Activated naive CD8-positive, alpha-beta T cell (primary cell): ENCODE data around the gene FRMD4A.

Source experiments
- H3K27ac Mint-ChIP-seq: one replicate; pipeline ENCODE4 v1.8.0; 2021; ENCODE audit warnings: mixed read lengths
- H3K27me3 Mint-ChIP-seq: one replicate; pipeline ENCODE4 v1.8.0; 2021; ENCODE audit warnings: mixed read lengths
- H3K36me3 Mint-ChIP-seq: one replicate; pipeline ENCODE4 v1.8.0; 2021; ENCODE audit warnings: mixed read lengths
- H3K4me1 Mint-ChIP-seq: one replicate; pipeline ENCODE4 v1.8.0; 2021; ENCODE audit warnings: low read depth, mixed read lengths
- H3K4me3 Mint-ChIP-seq: one replicate; pipeline ENCODE4 v1.8.0; 2021; ENCODE audit warnings: mild to moderate bottlenecking, mixed read lengths
- H3K9me3 Mint-ChIP-seq: one replicate; pipeline ENCODE4 v1.8.0; 2021; ENCODE audit warnings: low read depth, mixed read lengths

Gene FRMD4A

GRCh38 chr10:13701157-13701919 lies 629.4 kb downstream of the FRMD4A start:
- Mint-ChIP-seq H3K27me3 (peaks cover 21% of the 10 kb centered on the region), H3K27ac (no peak overlapping the region), H3K4me3 (no peak overlapping the region), H3K36me3 (no peaks in the 10 kb centered on the region), H3K9me3 (no peaks in the 10 kb centered on the region), H3K4me1 (no peaks in the 10 kb centered on the region)

DNA sequence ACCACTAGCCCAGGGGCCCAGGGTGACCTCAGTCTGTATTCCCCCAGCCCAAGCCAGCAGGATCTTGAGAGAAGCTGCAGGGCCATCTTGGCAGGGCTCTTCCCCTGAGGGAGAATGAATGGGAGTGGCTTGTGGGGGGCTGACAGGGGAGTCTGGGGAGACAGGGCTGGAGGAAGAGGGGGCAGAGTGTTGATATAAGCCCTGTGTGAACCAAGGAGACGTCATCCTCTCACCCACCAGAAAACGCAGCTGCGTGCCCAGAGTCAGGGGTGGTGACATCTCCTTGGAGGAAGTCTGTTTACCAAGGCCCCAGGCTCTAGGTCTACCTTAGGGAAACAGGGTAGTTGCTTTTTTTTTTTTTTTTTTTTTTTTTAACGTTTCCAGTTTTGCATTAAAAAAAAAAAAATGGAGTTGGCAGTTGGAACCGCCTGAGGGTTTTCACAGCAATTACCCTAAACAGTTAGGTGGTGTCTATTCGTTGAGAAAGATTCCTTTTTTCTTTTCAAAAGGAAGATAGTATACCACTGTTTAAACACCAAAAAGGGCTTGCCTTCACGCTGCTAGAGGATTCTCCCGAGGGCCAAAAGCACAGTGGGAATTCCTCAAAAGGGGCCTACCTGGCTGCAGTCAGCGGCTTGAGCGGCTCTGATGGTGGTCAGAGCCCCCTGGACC lies 630.1 kb downstream of the FRMD4A start:
- H3K4me3 Mint-ChIP-seq: no peak overlapping the region
- no peak overlapping the region for H3K27ac Mint-ChIP-seq
- H3K9me3 Mint-ChIP-seq: no peaks in the 10 kb centered on the region
- H3K36me3 Mint-ChIP-seq: no peaks in the 10 kb centered on the region
- H3K4me1 Mint-ChIP-seq: no peaks in the 10 kb centered on the region
- H3K27me3 Mint-ChIP-seq: peaks cover 20% of the 10 kb centered on the region

DNA sequence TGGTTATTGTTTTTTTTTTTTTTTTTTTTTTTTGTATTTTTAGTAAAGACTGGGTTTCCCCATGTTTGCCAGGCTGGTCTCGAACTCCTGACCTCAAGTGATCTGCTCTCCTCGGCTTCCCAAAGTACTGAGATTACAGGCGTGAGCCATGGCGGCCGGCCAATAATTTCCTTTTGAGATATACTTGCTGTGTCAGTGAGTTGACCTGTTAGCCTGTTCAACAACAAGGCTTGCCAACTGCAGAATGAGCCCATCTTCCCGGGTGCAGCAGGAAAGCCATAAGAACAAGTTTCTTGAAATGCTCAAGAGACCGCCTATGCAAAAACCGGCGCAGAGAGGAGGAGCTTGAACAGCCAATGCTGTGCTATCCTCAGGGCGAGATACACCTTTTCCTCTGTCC lies 631.5 kb downstream of the FRMD4A start:
- Mint-ChIP-seq H3K27ac (no peak overlapping the region), H3K4me3 (no peak overlapping the region), H3K9me3 (no peaks in the 10 kb centered on the region), H3K4me1 (no peaks in the 10 kb centered on the region), H3K36me3 (no peaks in the 10 kb centered on the region), H3K27me3 (peaks cover 11% of the 10 kb centered on the region)

GRCh38 chr10:13698217-13698616 lies 632.5 kb downstream of the FRMD4A start:
- Mint-ChIP-seq H3K27me3 (peaks cover 6% of the 10 kb centered on the region), H3K27ac (no peak overlapping the region), H3K36me3 (no peaks in the 10 kb centered on the region), H3K4me3 (no peak overlapping the region), H3K9me3 (no peaks in the 10 kb centered on the region), H3K4me1 (no peaks in the 10 kb centered on the region)

DNA sequence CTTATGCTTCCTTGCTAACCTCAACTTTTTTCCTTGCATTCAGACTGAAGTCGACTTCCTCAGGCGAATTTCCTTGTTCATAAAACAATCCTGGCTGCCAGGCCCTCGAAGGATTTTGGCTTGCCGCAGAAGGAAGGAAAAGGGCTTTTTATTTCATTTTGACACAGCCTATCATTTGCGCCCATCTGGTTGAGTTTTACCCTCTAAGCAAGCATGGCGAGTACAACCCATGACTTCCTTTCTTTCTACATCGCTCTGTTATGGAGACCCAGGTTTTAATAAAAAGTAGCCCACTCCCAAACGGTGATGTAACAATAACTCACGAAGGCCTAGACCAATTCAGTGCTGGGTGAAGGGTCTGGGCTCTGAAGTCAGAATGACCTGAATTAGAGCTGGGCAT lies 634.7 kb downstream of the FRMD4A start:
- Mint-ChIP-seq H3K4me1 (no peaks in the 10 kb centered on the region), H3K27ac (no peak overlapping the region), H3K36me3 (no peaks in the 10 kb centered on the region), H3K27me3 (peaks cover 1% of the 10 kb centered on the region), H3K9me3 (no peaks in the 10 kb centered on the region), H3K4me3 (no peak overlapping the region)

GRCh38 chr10:13695588-13695987 lies 635.1 kb downstream of the FRMD4A start:
- Mint-ChIP-seq H3K9me3 (no peaks in the 10 kb centered on the region), H3K4me3 (no peak overlapping the region), H3K4me1 (no peaks in the 10 kb centered on the region), H3K27ac (no peak overlapping the region), H3K36me3 (no peaks in the 10 kb centered on the region), H3K27me3 (peaks cover 1% of the 10 kb centered on the region)

DNA sequence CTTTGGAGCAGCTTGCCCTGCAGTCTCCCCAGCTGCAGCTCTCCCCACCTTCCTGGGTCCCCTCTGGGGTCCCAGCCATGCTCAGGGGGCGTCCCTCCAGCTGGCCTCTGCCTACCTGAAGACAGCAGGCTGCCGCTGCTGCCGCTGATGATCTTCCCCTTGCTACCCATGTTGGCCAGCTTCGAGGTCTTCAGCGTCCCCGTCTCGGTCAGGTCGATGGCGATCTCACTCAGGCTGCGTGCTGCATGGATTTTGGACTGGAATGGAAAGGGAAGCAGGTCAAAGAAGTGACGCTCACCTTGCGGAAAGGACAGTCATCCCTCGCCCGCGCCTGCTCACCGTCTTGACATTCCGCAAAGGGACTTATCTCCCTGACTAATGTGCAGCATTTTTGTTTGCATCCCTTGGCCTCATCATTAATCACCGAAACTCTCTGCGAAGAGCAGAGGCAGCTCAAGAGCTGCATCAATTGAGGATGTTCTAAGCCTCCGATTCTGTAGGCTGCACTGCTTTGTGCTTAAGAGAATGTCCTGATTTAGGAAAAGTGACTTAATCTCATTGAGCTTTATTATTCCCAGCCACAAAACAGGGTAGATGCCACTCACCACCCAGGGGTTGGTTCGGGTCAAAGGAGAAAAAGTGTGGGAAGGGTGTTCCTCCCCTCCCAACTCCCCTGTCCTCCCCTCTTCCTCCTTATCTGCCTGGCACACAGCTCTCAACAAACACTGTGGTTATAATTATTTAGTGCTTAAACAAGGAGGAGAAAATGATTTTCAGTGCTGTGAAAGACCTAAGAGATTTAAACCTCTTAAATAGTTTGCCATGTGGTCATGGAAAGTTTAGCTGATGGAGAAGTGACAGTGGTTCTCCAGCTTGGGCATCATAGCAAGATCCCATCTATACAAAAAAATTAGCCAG lies 636.7 kb downstream of the FRMD4A start:
- H3K4me3 Mint-ChIP-seq: no peak overlapping the region
- H3K36me3 Mint-ChIP-seq: no peaks in the 10 kb centered on the region
- H3K4me1 Mint-ChIP-seq: no peaks in the 10 kb centered on the region
- H3K27me3 Mint-ChIP-seq: peaks cover 1% of the 10 kb centered on the region
- no peaks in the 10 kb centered on the region for H3K9me3 Mint-ChIP-seq
- no peak overlapping the region for H3K27ac Mint-ChIP-seq

DNA sequence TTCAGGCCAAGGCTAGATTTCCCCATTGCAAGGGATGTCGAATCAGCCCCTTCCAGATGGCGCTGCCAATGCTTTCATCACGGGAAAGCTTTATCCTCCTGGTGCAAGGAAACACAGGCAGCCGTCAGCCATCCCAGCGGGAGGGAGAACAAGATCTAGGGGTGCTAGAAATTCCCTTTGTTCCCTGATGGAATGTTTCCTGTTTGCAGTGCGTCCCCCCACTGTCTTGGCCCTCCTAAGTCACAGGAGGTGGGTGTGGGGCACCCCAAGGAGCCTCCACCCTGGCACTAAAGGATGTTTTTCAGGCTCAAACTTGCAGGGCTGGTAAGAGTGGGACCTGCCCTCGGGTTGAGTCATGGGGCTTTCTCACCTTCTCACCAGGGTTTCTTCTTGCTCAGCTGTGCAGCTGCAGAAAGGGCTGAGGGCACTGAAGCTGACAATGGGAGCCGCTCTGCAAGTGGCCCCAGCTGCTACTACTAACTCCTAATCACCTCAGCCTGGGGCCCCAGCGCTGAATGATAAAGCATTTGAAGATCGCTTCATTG lies 640.4 kb downstream of the FRMD4A start:
- Mint-ChIP-seq H3K9me3 (no peaks in the 10 kb centered on the region), H3K4me3 (no peak overlapping the region), H3K27ac (no peak overlapping the region), H3K36me3 (no peaks in the 10 kb centered on the region), H3K4me1 (no peaks in the 10 kb centered on the region), H3K27me3 (peaks cover 1% of the 10 kb centered on the region)

DNA sequence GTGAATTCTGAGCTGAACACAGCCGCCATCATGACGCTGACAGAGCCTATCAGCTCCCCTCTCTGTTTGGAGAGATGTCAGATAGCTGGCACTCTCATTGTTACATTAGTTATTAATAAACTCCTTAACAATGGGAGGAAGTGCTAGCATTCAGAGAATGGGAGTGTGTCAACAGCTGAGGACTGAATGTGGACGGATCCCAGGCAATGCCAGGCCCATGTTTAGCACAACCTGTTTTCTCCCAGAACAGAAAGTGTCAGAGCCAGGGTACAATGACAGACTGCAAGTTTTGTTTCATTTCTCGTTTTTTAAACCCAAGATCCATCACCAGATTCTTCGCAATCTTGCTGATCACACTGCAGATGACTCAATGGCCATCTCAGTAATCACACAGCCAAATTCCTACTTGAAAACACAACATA lies 644.4 kb downstream of the FRMD4A start:
- Mint-ChIP-seq H3K9me3 (no peaks in the 10 kb centered on the region), H3K4me1 (no peaks in the 10 kb centered on the region), H3K27me3 (no peaks in the 10 kb centered on the region), H3K27ac (no peak overlapping the region), H3K36me3 (no peaks in the 10 kb centered on the region), H3K4me3 (no peak overlapping the region)

- Mint-ChIP-seq H3K27ac (no peak overlapping the region), H3K27me3 (peaks cover 2% of the 10 kb centered on the region), H3K36me3 (no peaks in the 10 kb centered on the region), H3K4me3 (no peak overlapping the region), H3K4me1 (no peaks in the 10 kb centered on the region), H3K9me3 (no peaks in the 10 kb centered on the region)
Observed at GRCh38 chr10:13685885-13686284, 644.8 kb downstream of the FRMD4A start.

DNA sequence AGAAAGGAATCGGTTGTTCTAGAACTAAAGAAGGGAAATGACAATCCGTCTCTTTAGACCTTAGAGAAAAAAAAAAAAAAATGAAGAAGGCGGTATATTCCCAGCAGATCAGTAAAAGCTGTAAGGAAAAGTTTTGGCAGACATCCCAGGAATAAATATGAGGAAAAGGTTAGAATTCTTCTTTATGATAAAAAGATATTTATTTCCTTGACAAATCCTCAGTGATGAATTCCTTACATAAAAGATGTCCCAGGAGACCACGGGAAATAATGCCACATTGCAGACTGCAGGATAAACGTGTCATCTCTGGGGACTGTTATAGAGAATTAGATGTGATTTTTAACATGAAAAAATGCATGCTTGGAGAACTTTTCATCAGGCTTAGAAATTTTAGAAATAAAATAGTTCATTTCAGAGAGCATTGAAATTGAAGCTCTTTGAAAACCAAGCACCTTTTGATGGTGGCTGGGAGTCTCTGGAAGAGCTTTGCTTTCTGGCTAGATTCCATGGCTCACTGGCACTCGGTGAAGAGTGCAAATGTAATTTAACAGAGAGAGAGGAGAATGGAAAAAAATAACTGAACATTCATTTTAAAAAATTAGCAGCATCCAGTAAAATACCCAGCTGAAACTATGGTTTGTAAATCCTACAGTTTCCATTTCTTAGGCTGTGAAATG lies 645.8 kb downstream of the FRMD4A start:
- no peak overlapping the region for H3K27ac Mint-ChIP-seq
- no peaks in the 10 kb centered on the region for H3K4me1 Mint-ChIP-seq
- H3K36me3 Mint-ChIP-seq: no peaks in the 10 kb centered on the region
- no peaks in the 10 kb centered on the region for H3K9me3 Mint-ChIP-seq
- peaks cover 4% of the 10 kb centered on the region for H3K27me3 Mint-ChIP-seq
- no peak overlapping the region for H3K4me3 Mint-ChIP-seq

DNA sequence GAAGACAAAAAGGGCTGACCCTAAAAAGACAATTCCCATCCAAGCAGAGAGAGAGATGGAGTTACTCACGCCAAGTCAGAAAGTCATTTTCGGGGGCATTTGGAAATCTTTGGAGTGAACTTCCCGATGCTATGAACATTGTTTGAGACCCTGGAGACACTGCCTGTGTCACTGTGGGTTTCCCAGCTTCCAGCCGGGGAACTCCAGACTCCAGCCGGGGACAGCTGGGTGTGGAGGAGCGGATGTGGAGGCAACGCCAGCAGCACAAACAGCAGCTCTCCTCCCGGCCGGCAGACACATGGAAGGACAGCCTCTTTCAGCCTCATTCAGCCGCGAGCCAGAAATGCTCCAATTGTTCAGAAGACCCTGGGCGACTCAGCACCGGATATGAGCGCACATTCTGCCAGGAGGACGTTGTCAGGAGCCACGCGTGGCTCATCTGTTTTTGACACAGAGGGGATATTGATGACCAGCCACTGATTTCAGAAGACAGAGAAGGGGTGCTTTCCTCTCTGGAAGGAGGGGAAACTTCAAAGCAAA lies 646.4 kb downstream of the FRMD4A start:
- no peak overlapping the region for H3K27ac Mint-ChIP-seq
- H3K27me3 Mint-ChIP-seq: peaks cover 4% of the 10 kb centered on the region
- H3K4me1 Mint-ChIP-seq: no peaks in the 10 kb centered on the region
- no peaks in the 10 kb centered on the region for H3K36me3 Mint-ChIP-seq
- no peak overlapping the region for H3K4me3 Mint-ChIP-seq
- no peaks in the 10 kb centered on the region for H3K9me3 Mint-ChIP-seq

GRCh38 chr10:13683017-13683416 lies 647.7 kb downstream of the FRMD4A start:
- Mint-ChIP-seq H3K4me3 (no peak overlapping the region), H3K4me1 (no peaks in the 10 kb centered on the region), H3K27me3 (peaks cover 4% of the 10 kb centered on the region), H3K9me3 (no peaks in the 10 kb centered on the region), H3K27ac (no peak overlapping the region), H3K36me3 (no peaks in the 10 kb centered on the region)

DNA sequence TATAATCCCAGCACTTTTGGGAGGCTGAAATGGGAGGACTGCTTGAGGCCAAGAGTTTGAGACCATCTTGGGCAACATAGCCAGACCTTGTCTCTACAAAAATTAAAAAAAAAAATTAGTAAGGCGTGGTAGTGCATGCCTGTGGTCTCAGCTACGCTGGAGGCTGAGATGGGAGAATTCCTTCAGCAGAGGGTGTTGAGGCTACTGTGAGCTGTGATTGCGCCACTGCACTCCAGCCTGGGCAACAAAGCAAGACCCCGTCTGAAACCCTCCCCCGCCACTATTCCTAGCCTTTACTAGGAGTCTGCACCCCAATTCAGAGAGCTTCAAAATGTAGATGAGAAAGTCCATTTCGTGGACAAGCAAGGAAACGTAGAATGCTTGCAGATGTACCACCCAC lies 648.8 kb downstream of the FRMD4A start:
- no peak overlapping the region for H3K27ac Mint-ChIP-seq
- H3K4me3 Mint-ChIP-seq: no peak overlapping the region
- H3K36me3 Mint-ChIP-seq: no peaks in the 10 kb centered on the region
- H3K9me3 Mint-ChIP-seq: no peaks in the 10 kb centered on the region
- H3K4me1 Mint-ChIP-seq: no peaks in the 10 kb centered on the region
- H3K27me3 Mint-ChIP-seq: peaks cover 4% of the 10 kb centered on the region
